Vagina (tissue), 2 donors: Measurements from ENCODE around the gene RIPOR3.

Experiments used
- CTCF ChIP-seq, 3 experiments: fragments of 450-650 bp in 2 of 3; fragments of 200-600 bp in 1 of 3; sonication (generic) in 1 of 3; IDR thresholded peaks; one replicate each; pipeline ENCODE4 v1.5.1; 2017 to 2019; ENCODE audit warnings: antibody characterized with exemption in 3 of 3, mild to moderate bottlenecking in 2 of 3, moderate library complexity in 2 of 3
- POLR2A ChIP-seq, 2 donors: fragments of 450-650 bp; IDR thresholded peaks; one replicate each; pipeline ENCODE4 v1.6.1; 2017; ENCODE audit warnings: antibody characterized with exemption in 2 of 2, mild to moderate bottlenecking in 2 of 2, moderate library complexity in 2 of 2
- POLR2AphosphoS5 ChIP-seq, 2 donors: sonication (generic); formaldehyde crosslinking; IDR thresholded peaks; one replicate each; pipeline ENCODE4 v1.9.0; 2017; ENCODE audit warnings: antibody characterized with exemption in 2 of 2, mild to moderate bottlenecking in 2 of 2, low read depth in 1 of 2; ENCODE audit not compliant: insufficient read depth in 1 of 2

GRCh38 chr20:50720582-50720981 is 29.2 kb upstream of the RIPOR3 start:
- TF ChIP-seq CTCF (IDR thresholded peaks at IDR 0.05): no peak
- no peak for TF ChIP-seq POLR2A (IDR thresholded peaks at IDR 0.05)
- TF ChIP-seq POLR2AphosphoS5 (IDR thresholded peaks at IDR 0.05; ENCODE audit: insufficient read depth in 1 of 2, low read depth in 1 of 2): no peak
